22Rv1 (cell line): ENCODE measurements around the gene TNS1.
"Not testable (repeated sequence)": the region's sequence is repeated elsewhere in the genome, so short reads cannot be mapped to it uniquely, and the experiment has no call there.

Source experiments
- H3K27ac ChIP-seq: fragments of 450-650 bp; 2 replicates; pipeline ENCODE4 v1.5.1; 2017
- ZFX ChIP-seq: fragments of 450-650 bp; IDR thresholded peaks from 2 replicates; pipeline ENCODE4 v1.6.1; 2017; ENCODE audit warnings: antibody characterized with exemption, borderline replicate concordance
- TF ChIP-seq, protein P1 (sequence below): fragments of 450-650 bp; IDR thresholded peaks from 2 replicates; pipeline ENCODE4 v1.5.1; 2017; ENCODE audit warnings: mild to moderate bottlenecking

Gene TNS1

DNA sequence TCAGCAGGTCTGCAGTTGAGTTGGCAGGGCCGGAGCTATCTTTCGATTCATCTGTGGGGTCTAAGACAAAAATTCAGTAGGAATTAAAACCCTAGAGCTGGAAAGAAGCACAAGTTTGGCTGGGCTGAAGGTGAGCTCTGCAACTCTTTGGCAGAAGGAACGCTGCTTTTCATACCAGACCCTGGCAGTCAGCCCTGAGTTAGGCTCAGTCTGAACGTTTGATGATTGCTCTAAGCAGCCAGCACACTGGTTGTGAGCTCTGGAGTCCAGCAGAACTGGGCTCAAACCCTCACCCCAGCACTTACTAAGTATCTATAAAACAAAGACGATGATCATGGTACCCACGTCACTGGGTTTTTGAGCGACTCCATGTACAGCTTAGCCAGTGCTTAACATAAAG, 192.5 kb downstream of the TNS1 start:
- H3K27ac ChIP-seq = no peak overlapping the region
- TF ChIP-seq ZFX = no peak
- TF ChIP-seq, protein P1, sequence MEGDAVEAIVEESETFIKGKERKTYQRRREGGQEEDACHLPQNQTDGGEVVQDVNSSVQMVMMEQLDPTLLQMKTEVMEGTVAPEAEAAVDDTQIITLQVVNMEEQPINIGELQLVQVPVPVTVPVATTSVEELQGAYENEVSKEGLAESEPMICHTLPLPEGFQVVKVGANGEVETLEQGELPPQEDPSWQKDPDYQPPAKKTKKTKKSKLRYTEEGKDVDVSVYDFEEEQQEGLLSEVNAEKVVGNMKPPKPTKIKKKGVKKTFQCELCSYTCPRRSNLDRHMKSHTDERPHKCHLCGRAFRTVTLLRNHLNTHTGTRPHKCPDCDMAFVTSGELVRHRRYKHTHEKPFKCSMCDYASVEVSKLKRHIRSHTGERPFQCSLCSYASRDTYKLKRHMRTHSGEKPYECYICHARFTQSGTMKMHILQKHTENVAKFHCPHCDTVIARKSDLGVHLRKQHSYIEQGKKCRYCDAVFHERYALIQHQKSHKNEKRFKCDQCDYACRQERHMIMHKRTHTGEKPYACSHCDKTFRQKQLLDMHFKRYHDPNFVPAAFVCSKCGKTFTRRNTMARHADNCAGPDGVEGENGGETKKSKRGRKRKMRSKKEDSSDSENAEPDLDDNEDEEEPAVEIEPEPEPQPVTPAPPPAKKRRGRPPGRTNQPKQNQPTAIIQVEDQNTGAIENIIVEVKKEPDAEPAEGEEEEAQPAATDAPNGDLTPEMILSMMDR = no peak

DNA sequence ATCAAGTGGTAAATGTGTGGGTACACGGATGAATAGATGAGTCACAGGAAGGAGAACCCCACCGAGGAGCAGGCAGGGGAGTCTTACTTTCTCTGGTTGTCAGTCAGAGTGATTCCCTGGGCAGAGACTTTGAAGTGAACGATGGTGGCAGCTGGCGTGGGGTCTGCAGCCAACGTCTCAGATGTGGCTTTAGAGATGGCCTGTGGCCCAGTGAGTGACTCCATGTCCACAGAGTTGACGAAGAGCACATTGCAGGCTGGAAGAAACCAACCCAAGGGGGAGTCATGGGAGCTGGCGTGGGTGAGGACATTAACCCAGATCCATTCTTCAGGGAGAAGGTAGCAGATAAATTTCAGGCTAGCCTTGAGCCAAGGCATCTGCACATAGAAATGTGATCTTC, 193.1 kb downstream of the TNS1 start:
- TF ChIP-seq, protein P1 = no peak
- no peak for TF ChIP-seq ZFX
- no peak overlapping the region for H3K27ac ChIP-seq

DNA sequence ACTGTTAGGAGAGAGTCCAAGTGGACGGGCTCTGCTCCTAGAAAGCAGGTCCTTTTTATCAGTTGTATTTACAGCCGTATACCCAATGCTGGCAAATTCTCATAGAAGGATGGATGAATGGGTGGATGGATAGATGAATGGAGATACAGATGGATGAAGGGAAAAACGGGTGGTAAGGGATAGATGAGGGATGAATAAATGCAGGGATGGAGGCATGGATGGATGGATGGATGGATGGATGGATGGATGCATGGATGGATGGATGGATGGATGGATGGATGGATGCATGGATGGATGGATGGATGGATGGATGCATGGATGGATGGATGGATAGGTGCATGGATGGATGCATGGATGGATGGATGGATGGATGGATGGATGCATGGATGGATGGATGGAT, 193.8 kb downstream of the TNS1 start:
- H3K27ac ChIP-seq = not testable (repeated sequence)

DNA sequence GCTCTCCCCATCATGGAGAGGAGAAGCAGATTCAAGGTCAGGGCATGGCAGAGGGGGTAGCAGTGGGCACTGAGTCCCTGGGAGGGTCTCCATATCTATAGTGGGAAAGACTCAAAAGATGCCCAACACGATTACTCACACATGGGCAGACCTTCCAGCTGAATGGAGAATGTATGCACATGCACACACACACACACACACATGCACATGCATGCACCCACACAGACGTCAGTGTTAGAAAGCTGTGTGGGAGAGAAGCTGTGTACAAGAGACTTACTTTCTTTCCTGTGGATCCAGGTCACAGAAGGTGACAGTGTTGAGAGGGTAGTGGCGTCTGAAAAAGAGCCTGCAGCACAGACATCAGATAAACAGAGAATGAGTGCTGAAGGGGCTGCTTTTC, 194.5 kb downstream of the TNS1 start:
- no peak for TF ChIP-seq ZFX
- TF ChIP-seq, protein P1 = no peak
- no peak overlapping the region for H3K27ac ChIP-seq

DNA sequence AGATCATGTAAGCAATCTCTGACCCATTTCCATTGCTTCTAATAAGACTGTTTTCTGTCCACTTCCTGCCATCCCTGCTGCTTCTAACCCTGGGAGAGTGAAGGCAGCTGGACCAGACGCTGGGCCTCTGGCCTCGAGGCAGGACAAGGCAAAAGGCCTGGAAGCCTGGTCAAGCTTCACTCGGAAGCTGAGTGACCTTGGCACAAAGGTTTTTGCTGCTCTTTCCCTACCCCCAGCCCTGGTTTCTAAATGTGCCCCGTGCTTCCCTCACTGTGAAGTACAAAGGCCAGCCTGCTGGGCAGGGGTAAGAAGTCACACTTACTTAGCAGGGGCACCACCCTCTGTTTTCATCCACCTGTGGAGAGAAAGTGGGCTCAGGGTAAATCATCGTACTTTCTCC, 195.0 kb downstream of the TNS1 start:
- no peak for TF ChIP-seq ZFX
- TF ChIP-seq, protein P1 = no peak
- no peak overlapping the region for H3K27ac ChIP-seq

DNA sequence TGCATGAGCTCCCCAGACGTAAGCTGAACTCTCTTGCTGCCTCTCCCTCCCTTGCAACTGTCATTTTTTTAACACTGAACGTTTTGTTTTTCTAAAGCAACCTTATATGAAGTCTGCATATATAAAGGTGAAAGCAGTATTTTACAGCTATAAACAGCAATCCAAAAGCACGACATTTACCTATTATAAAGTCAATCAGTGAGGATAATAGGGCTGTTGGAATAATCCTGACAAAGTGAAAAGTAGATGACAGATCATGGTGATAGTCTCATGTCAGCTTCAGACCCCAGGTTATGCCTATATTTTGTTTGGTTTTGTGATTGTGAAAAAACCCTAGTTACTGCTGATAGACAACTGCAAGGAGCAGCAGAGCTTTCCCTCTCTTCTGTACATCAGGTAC, 195.8 kb downstream of the TNS1 start:
- TF ChIP-seq, protein P1 = no peak
- TF ChIP-seq ZFX = no peak
- no peak overlapping the region for H3K27ac ChIP-seq

DNA sequence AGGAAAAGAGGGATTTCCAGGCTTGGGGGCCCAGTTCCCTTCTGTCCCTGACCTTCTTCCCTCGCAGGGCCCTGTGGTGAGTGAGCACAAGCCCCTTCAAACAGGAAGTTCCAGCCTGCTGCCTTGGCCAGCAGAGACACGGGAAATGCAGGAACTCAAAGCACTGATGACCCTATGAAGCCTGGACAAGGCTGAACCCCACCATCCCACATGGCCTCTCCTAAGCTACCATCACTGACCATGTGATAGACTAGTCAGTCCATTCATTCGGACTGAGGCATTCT, 196.4 kb downstream of the TNS1 start:
- no peak overlapping the region for H3K27ac ChIP-seq
- no peak for TF ChIP-seq ZFX
- TF ChIP-seq, protein P1 = no peak

DNA sequence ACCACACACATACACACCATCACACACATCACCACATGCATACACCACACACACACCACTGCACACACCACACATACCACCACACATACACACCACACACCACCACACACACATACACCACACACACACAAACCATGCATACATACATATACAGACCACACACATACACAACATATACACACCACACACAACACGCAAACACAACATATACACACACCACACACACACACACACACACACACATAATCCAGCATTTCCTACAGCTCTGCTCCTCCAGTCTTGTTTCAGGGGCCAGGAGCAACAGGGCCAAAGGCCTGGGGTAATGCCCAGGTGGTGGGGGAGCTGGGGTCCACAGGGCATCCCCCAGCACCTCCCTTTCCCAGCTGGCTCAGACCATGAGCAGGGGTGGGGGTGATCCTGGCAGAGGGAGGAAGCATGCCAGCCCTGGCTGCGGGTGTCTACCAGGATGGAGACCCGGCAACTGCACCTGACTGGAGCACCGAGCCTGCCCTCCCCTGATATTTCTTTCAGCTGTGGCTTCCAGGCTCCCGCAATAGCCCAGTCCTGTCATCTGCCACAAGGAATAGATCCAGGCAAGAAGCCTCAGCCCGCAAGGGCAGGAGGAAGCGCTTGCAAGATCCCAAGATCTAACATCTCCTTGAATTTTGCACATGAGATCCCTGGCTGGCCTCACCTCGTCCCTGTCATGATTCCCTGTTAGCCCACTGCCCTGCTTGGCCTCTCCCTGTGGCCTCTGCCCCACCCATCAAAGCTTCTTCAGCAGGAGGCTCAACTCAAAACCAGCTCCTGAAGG, 196.9 kb downstream of the TNS1 start:
- no peak for TF ChIP-seq ZFX
- TF ChIP-seq, protein P1 = no peak
- no peak overlapping the region for H3K27ac ChIP-seq
